GM12878 (cell line): ENCODE measurements around the gene MEX3B. TPM values are rescaled to one million over a fixed set of nuclear protein-coding genes. Genes with fewer than 3 reads are reported as not detected.

Experiments used
- ATAC-seq: fragments of 200-7000 bp; cut with Tn5 transposase; 3 replicates; pipeline ENCODE4 v1.9.1; 2020; ENCODE audit warnings: mild to moderate bottlenecking, moderate library complexity
- BruUV-seq: library from RNA; stranded (reverse); fragments of 400-500 nt; replicated peaks from 2 replicates; lab custom pipeline; 2021; lab: Mats Ljungman, UMichigan
- CTCF ChIA-PET: fragments of 300-600 bp; sonication (Branson Sonifier 250); formaldehyde crosslinking; extraction: SDS; loops from one replicate; lab custom pipeline; 2021; ENCODE audit warnings: inconsistent platforms; lab: Yijun Ruan, JAX
- POLR2A ChIA-PET: fragments of 350-600 bp; formaldehyde crosslinking; extraction: SDS; loops from one replicate; lab custom pipeline; 2021; ENCODE audit warnings: inconsistent platforms; lab: Charles Lee
- RAD21 ChIA-PET: fragments of 300-600 bp; sonication (Branson Sonifier 250); formaldehyde crosslinking; loops from one replicate; lab custom pipeline; 2023; ENCODE audit warnings: antibody characterized with exemption; ENCODE audit not compliant: unreplicated experiment; lab: Charles Lee
- SMC1A ChIA-PET: fragments of 300-600 bp; sonication (Branson Sonifier 250); formaldehyde crosslinking; loops from one replicate; lab custom pipeline; 2023; ENCODE audit not compliant: unreplicated experiment, uncharacterized antibody; lab: Charles Lee
- DNase-seq: peaks from one replicate; pipeline ENCODE4 v3.0.0-alpha.2; 2011; ENCODE audit warnings: low read depth, low spot score
- FAIRE-seq: peaks from 3 replicates; lab custom pipeline; 2011; peaks lifted over from hg19 to GRCh38; lab: Jason Lieb, UNC
- H2AFZ ChIP-seq: 2 replicates; pipeline ENCODE4 v1.6.0; 2011; ENCODE audit warnings: low read depth, low read length, control low read depth; ENCODE audit not compliant: control insufficient read depth
- H3K27ac ChIP-seq: 2 replicates; pipeline ENCODE4 v1.5.1; 2011; ENCODE audit warnings: control low read depth; ENCODE audit not compliant: control insufficient read depth, insufficient read depth
- H3K27me3 ChIP-seq, 2 experiments: replicated peaks in 1 of 2; 2 replicates each; pipeline versions ENCODE4 v1.6.0 to v1.6.1; 2011; ENCODE audit warnings: low read length in 1 of 2; ENCODE audit not compliant: control insufficient read depth in 2 of 2, insufficient read depth in 2 of 2
- H3K36me3 ChIP-seq, 2 experiments: 2 replicates each; pipeline ENCODE4 v1.5.1; 2011; ENCODE audit warnings: low read length in 1 of 2; ENCODE audit not compliant: control insufficient read depth in 2 of 2, insufficient read depth in 2 of 2
- H3K4me1 ChIP-seq: 2 replicates; pipeline ENCODE4 v1.6.1; 2011; ENCODE audit warnings: mild to moderate bottlenecking, low read length, moderate library complexity, mixed read lengths; ENCODE audit not compliant: control insufficient read depth, insufficient read depth
- H3K4me2 ChIP-seq: 2 replicates; pipeline ENCODE4 v1.6.0; 2011; ENCODE audit warnings: control low read depth; ENCODE audit not compliant: control insufficient read depth, insufficient read depth
- H3K4me3 ChIP-seq: fragments of 200-600 bp; sonication (generic); 2 replicates; pipeline ENCODE4 v1.5.1; 2016
- H3K79me2 ChIP-seq: 2 replicates; pipeline ENCODE4 v1.6.0; 2011; ENCODE audit warnings: low read length; ENCODE audit not compliant: control insufficient read depth, insufficient read depth
- H3K9ac ChIP-seq: 2 replicates; pipeline ENCODE4 v1.8.0; 2011; ENCODE audit warnings: low read length, control low read depth, mixed read lengths; ENCODE audit not compliant: control insufficient read depth, insufficient read depth
- H3K9me3 ChIP-seq: replicated peaks from 3 replicates; pipeline ENCODE4 v1.5.1; 2011; ENCODE audit warnings: mild to moderate bottlenecking, low read length; ENCODE audit not compliant: control insufficient read depth, insufficient read depth
- H4K20me1 ChIP-seq: 2 replicates; pipeline ENCODE4 v1.6.0; 2011; ENCODE audit not compliant: control insufficient read depth, insufficient read depth
- CBX5 ChIP-seq: sonication (generic); IDR thresholded peaks from 2 replicates; pipeline ENCODE4 v1.6.1; 2016; ENCODE audit warnings: low read depth, moderate library complexity, mild to moderate bottlenecking, inconsistent platforms
- MYC ChIP-seq: IDR thresholded peaks from 2 replicates; pipeline ENCODE4 v1.6.1; 2011; ENCODE audit warnings: mild to moderate bottlenecking, low read length, moderate library complexity, inconsistent platforms; ENCODE audit not compliant: insufficient read depth, insufficient replicate concordance, insufficient read length, severe bottlenecking
- ZNF217 ChIP-seq: fragments of 450-650 bp; IDR thresholded peaks from 2 replicates; pipeline ENCODE4 v1.6.1; 2017; ENCODE audit warnings: antibody characterized with exemption, mild to moderate bottlenecking
- WGBS: methylation state at CpG from one replicate; pipeline ENCODE4 v1.1.6; 2016; ENCODE audit warnings: low lambda C conversion rate; ENCODE audit not compliant: insufficient replicate concordance, insufficient coverage; ENCODE audit errors: missing lambda C conversion rate; 5-methylcytosine and 5-hydroxymethylcytosine counted together
- in situ Hi-C: fragments of 300-500 bp; cut with MboI; formaldehyde crosslinking; loops from 9 replicates; pipeline ENCODE4 v1.14.3; 2018; ENCODE audit warnings: mixed read lengths
- intact Hi-C: fragments of 100-400 bp; cut with micrococcal nuclease; formaldehyde crosslinking; loops from one replicate; pipeline ENCODE4 v1.14.2; 2022; ENCODE audit not compliant: unreplicated experiment
- polyA plus RNA-seq, 11 experiments: library from polyadenylated mRNA; depleted of rRNA in 4 of 11; unstranded in 6 of 11; stranded (reverse) in 5 of 11; fragments of >200 nt; fragmentation: Nextera tagmentation in 4 of 11; fragmentation: Illumina TruSeq in 1 of 11; extraction: Ambion mirVana in 4 of 11; extraction: Trizol in 1 of 11; gene quantifications; 1 replicate in 1 of 11; 2 replicates in 10 of 11; pipeline versions ENCODE4 v1.2.1 to v1.2.3, GENCODE V29; 2011 to 2016; ENCODE audit warnings: inconsistent platforms in 2 of 11, missing spikeins in 2 of 11, low read depth in 1 of 11
- total RNA-seq, 4 experiments: library from RNA; depleted of rRNA in 3 of 4; stranded (reverse); fragments of >200 nt in 3 of 4; fragmentation: Illumina TruSeq in 1 of 4; extraction: Trizol in 1 of 4; gene quantifications; 2 replicates each; pipeline versions ENCODE4 v1.2.1 to v1.2.3, GENCODE V29; 2013 to 2021

The MEX3B gene
- total and polyA plus RNA-seq, 10 of the 15 experiments (the other 5 are each of a cell fraction or from before 2014, with no cell fraction given) = 0.02 to 1.3 (median 0.28) TPM

GRCh38 chr15:81992523-81992922, 53.3 kb downstream of the MEX3B start:
- Histone ChIP-seq H4K20me1 (no peaks in the 10 kb centered on the region), H3K36me3 (no peaks in the 10 kb centered on the region), H3K4me3 (no peak overlapping the region), H3K27ac (no peak overlapping the region), H3K9me3 (no peaks in the 10 kb centered on the region; the same call in 2 of the 3 replicates), H3K9ac (no peak overlapping the region), H3K27me3 (no peaks in the 10 kb centered on the region), H3K4me2 (no peak overlapping the region), H2AFZ (no peak overlapping the region), H3K79me2 (no peaks in the 10 kb centered on the region), H3K4me1 (no peaks in the 10 kb centered on the region)
- no peak for ATAC-seq
- no peak for DNase-seq
- intact Hi-C loops (no loop called here), in situ Hi-C loops (no loop called here)
- no peak for FAIRE-seq
- TF ChIP-seq MYC = no peak
- no peak for TF ChIP-seq ZNF217
- no peak for TF ChIP-seq CBX5
- POLR2A ChIA-PET = no interaction called here
- BruUV-seq = no TSS peak
- CTCF ChIA-PET = no interaction called here
- WGBS = 0% methylated on average over 1 of the region's 1 CpG
- RAD21 ChIA-PET = no interaction called here
- SMC1A ChIA-PET = no interaction called here

Other genes with a start within 250 kb of the MEX3B start
- 24.5 and 26.7 TPM in 2 replicates for gene EFL1, start 216.7 kb upstream of the MEX3B start, total RNA-seq (2014; rRNA removed)
- 31.3 and 33.0 TPM in 2 replicates for gene EFL1, start 216.7 kb upstream of the MEX3B start, total RNA-seq (2014; rRNA removed; fragmentation: Illumina TruSeq; extraction: Trizol)
- gene EFL1, start 216.7 kb upstream of the MEX3B start, total RNA-seq (2021) = 21.0 and 23.1 TPM in 2 replicates
- 26.1 and 35.6 TPM in 2 replicates for gene EFL1, start 216.7 kb upstream of the MEX3B start, polyA plus RNA-seq (2011; rRNA removed)
- gene EFL1, start 216.7 kb upstream of the MEX3B start, polyA plus RNA-seq (2014; fragmentation: Illumina TruSeq; extraction: Trizol) = 42.3 and 42.9 TPM in 2 replicates
- 10 to 100 TPM in 1 of 2 experiments, 1 to 10 TPM in 1; 6.2 to 12.0 TPM for gene EFL1, start 216.7 kb upstream of the MEX3B start, polyA plus RNA-seq (2014; fragmentation: Nextera tagmentation; extraction: Ambion mirVana)
- gene EFL1, start 216.7 kb upstream of the MEX3B start, polyA plus RNA-seq (2014; rRNA removed) = 16.2 and 18.4 TPM in 2 replicates
- gene EFL1, start 216.7 kb upstream of the MEX3B start, polyA plus RNA-seq (2016; fragmentation: Nextera tagmentation; extraction: Ambion mirVana) = 10 to 100 TPM; 24.9 to 25.3 TPM
- gene SAXO2, start 216.8 kb upstream of the MEX3B start, total RNA-seq (2014; rRNA removed) = 0.06 and 1.5 TPM in 2 replicates
- gene SAXO2, start 216.8 kb upstream of the MEX3B start, total RNA-seq (2014; rRNA removed; fragmentation: Illumina TruSeq; extraction: Trizol) = 1.2 and 1.7 TPM in 2 replicates
- gene SAXO2, start 216.8 kb upstream of the MEX3B start, total RNA-seq (2021) = 1.5 and 2.3 TPM in 2 replicates
- gene SAXO2, start 216.8 kb upstream of the MEX3B start, polyA plus RNA-seq (2011; rRNA removed) = 1.5 and 2.0 TPM in 2 replicates
- gene SAXO2, start 216.8 kb upstream of the MEX3B start, polyA plus RNA-seq (2014; fragmentation: Illumina TruSeq; extraction: Trizol) = 0.53 TPM in 1 of 2 replicates, not detected in the other
- gene SAXO2, start 216.8 kb upstream of the MEX3B start, polyA plus RNA-seq (2014; fragmentation: Nextera tagmentation; extraction: Ambion mirVana) = 1 to 10 TPM in 1 of 2 experiments, under 1 TPM in 1; 0.68 to 1.7 TPM
- gene SAXO2, start 216.8 kb upstream of the MEX3B start, polyA plus RNA-seq (2014; rRNA removed) = 0.55 and 1.2 TPM in 2 replicates
- gene SAXO2, start 216.8 kb upstream of the MEX3B start, polyA plus RNA-seq (2016; fragmentation: Nextera tagmentation; extraction: Ambion mirVana) = 1 to 10 TPM; 1.2 to 1.6 TPM